Head of caudate nucleus (tissue), 42 donors: ENCODE measurements around the gene RRAS.

Source experiments
- DNase-seq, 42 donors: peaks; one replicate each; pipeline versions ENCODE4 v3.0.0 to v3.0.0-alpha.2; 2020 to 2021; ENCODE audit warnings: mixed read lengths in 7 of 42
- intact Hi-C: fragments of 100-400 bp; cut with DNase I; formaldehyde crosslinking; loops from one replicate; pipeline ENCODE4 v1.15.0; 2022

RRAS gene

DNA sequence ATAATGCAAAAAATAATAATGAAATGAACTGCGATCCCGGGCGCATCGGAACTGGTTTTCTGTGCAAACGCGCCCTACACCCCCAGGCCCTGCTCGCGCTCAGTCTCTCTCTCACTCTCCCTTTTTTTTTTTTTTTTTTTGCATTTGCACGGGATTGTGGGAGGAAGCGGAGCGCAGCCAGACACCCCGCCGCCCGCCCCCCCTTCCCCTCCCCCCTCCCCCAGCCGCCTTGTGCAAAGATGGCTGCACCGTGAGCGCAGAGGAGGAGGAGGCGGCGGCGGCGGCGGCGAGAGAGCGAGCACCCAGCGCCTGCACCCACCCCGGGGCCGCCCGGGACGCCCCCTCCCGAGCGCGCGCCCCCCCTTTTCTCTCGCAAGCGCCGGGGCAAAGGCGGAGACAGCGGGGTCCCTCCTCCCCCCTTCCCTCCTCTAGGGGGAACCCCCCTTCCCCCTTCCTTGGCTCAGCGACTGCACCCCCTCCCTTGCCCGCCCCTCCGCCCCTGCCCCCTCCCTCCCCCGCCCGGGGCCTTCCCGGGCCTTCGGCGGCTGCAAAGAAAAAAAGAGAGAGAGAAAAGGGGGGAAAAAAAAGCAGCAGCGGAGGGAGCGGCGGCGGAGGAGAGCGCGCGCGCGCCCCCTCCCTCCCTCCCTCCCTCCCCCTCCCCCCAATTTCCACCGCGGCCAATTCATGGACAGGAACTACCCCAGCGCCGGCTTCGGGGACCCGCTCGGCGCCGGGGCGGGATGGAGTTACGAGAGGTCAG, 48.8 kb downstream of the RRAS start, which contains the start of gene PRR12:
PRR12 (plus strand) TSS at position 212 of the 760 bp plus-strand sequence; CDS start at position 685, 473 bp downstream.
- intact Hi-C loops, result loop anchor here (5.0 to 10.0 kb wide), 2 partner anchors 46 to 74 kb away; partner anchors contain the start of genes BCL2L12 and IRF3
- peak in 41 of 42 donors; percentile 43 to 87 (median 71) for DNase-seq

DNA sequence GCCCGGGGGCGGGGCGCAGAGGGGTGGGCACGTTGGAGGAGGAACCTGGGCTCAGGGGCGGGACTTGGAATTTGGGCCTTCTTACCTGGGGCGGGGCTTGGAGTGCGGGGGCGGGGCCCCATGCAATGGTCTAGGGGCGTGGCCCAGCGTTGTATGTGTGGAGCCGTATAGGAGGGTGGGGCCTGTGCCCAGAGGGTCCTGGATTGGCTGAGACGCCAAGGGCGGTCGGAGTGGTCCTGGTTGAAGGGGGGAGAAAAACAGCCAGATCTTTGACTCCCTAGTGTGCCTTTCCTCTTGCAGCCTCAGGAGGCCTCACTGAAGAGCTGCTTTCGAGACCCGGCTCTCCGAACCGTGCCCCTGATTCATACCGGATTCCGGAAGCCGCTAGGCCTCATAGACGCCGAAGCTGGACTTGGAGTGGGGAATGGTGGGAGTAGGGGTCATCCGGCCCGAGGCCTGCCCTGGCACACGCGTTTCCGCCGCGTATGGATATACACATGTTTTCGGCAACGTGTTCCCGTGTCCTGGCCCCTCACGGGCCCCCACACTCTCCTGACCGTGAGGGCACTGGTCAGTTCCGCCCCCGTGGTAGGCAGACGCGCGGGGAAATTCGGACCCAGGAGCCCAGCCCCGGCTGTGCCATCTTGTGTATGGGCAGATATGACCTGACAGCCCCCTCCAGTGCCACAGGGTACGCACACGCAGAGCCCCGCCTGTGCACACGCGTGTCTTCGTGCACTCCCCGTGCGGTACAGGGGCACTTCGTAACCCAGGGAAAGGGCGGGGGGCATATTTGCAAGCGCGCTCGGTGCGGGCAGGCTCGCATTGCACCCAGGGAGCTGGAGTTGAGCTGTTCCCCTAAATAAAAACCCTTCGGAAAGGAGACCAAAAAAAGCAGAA, 49.6 kb downstream of the RRAS start:
- DNase-seq, result peak; percentile 77 to 98 (median 92)
- intact Hi-C loops, result loop anchor here (5.0 to 10.0 kb wide), 2 partner anchors 47 to 74 kb away; partner anchors contain the start of genes BCL2L12 and IRF3

DNA sequence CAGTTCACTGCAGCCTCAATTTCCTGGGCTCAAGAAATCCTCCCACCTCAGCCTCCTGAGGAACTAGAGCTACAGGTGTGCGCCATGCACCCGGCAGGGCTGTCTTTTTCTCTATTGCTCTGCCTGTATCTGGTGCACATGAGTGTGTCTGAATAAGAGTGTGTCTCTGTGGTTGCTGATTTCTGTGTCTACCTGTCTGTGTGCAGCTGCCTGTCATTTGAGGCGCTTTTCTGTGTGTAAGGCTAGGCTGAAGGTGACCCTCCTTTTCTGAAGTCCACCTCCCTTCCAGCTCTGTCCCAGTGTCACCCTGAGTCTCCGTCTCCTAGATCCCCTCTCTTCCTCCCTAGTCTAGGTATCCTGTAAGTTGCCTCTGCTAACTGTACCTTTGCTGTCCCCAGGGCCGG, 50.4 kb downstream of the RRAS start:
- no peak for DNase-seq
- intact Hi-C loops, result no loop called here

DNA sequence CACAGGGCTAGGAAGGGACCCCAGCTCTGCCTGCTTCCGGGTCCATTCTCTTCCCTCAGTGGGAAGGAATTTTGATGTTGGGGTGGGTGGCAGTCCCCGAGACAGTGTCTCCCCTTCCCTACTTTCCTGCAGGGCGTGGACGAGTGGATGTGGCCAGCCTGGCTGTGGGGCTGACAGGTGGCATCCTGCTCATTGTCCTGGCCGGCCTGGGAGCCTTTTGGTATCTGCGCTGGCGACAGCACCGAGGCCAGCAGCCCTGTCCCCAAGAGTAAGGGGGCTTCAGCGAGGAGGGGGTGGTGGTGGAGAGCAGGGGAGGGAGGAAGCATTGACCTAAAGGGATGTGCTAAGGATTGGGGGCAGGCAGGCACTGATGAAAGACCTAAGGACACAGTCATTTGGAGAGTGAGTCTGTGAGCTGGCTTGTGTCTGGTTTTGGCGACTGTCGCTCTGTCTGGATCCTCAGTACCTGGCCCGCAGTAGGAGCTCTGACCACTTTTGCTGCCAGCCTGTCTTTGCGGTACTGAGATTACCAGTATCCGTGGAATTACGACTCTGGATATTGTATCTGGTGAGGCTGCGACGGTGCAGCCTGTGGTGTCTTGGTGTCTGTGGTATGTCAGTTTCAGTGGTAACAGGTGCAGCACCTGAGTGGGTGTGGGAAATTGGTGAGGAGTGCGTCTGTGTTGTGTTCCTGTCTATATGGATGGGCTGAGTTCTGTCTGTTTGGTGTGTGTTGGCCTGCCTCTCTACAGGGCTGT, 51.4 kb downstream of the RRAS start:
- intact Hi-C loops, result no loop called here

DNA sequence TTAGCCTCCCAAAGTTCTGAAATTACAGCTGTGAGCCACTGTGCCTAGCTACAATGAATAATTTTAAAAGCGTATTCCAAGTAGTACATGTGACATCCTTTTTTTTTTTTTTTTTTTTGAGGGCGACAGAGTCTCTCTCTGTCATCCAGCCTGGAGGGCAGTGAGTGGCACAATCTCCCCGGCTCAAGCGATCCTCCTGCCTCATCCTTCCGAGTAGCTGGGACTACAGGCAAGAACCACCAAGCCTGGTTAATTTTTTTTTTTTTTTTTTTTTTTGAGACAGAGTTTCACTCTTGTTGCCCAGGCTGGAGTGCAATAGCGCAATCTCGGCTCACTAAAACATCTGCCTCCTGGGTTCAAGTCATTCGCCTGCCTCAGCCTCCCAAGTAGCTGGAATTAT, 52.7 kb downstream of the RRAS start:
- intact Hi-C loops, result no loop called here

More for the DNA sequence above, 51.4 kb downstream of the RRAS start:
- DNase-seq, result no peak

More for the DNA sequence above, 52.7 kb downstream of the RRAS start:
- DNase-seq, result no peak
